GM21447 (cell line): ENCODE results near the gene ADORA2B.

Experiments used
- ATAC-seq: cut with Tn5 transposase; IDR thresholded peaks from one replicate; pipeline ENCODE4 v1.9.1; 2021; ENCODE audit not compliant: unreplicated experiment

Gene ADORA2B

DNA sequence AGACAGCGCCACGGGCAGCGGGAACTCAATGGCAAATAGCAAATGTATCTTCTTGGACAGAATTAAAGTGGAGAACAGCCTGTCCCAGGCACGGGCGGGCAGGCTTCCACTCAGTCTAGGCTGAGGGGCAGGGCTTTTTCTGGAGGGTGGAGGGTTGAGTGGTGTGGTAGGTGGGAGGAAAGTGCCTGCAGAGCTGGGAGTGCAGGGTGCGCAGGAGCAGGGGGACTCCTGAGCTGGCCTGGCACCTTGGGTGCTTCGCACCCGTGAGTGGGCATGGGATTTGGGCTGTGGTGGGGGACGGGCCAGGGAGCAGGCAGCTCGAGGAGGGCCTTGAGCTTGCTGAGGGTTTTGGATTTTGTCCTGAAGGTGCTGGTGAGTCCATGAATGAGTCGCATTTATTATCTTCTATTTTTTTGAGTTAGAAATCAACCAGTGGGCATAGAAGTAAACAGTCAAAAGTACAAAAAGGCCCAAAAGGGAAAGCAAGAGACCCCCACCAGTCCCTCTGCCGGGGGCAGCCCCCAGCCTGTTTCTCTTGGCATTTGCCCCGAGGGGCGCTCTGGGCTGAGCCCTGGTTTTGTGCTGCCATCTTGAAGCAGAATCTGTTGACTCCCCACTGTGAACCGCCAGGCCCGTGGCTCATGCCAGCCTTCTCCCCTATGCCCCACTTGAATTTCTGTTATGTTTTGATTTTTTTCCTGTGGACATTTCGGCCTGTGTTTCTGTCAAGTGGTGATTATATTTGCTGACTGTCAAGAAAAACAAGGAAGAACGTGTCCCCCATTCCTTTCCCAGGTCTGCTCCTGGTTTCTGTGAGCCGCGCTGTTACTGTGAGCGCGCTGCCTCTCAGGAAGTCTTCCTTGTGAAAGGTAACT is 8.2 kb downstream of the ADORA2B start:
- no peak for ATAC-seq

DNA sequence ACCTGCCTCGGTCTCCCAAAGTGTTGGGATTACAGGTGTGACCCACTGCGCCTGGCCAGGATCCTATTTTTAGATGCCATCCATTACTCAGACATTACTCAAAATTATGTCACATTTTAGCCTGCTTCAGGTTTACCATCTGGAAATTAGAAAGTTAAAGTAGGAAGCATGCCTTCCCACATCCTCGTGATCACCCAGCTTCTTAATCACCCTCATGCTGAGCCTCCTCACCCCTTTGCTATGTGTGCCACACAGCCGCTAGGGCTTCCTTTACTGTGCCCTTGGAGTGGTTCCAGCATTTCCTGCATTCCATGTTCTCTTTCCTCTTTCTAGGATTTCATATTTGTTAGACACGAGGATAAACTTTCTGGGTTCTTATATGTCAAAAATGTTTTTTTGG is 9.3 kb downstream of the ADORA2B start:
- ATAC-seq = no peak

DNA sequence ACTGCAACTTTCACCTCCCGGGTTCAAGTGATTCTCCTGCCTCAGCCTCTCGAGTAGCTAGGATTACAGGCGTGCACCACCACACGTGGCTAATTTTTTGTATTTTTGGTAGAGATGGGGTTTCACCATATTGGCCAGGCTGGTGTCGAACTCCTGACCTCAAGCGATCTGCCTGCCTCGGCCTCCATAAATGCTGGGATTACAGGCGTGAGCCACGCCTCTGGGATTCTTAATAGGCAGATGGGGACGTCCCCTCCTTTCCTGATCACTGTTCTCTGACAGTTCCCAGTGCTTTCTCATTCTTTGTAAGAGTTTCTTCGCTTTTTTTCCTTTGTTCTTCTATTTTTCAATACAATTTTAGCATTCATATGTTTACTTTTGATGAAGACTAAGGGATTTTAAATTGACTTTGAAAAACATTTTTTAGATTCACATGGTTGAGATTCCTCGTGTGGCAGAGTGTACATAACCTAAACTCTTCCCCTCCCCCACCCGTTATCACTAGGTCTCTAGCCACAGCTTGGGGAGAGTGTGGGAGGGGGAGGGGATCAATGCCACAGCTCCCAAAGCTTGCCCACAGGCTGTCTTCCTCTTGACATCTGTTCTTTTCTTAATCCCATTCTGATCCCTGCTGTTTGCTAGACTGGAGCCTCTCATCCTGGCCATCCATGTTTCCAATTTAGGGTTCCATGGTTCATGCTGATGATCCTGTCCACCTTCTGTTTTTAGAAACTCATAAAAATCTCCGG is 11.0 kb downstream of the ADORA2B start:
- ATAC-seq = no peak

DNA sequence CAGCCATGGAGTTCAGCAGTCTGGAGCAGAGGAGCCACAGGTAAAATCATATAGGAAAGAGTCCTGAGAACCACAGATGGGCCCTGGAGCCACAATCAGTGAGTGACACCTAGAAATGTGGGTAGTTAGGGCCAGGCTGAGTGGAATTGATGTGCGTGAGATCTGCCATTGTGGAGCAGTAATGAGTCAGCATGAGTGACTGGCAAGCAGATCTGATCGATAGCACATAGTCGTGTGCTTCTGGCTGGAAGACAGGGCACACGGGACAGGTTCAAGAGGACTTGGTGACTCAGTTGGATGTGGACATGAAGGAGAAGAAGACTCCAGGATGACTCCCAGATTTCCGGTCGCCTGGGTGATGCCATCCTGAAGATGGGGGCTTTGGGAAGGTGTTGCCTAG is 12.3 kb downstream of the ADORA2B start:
- ATAC-seq = no peak

DNA sequence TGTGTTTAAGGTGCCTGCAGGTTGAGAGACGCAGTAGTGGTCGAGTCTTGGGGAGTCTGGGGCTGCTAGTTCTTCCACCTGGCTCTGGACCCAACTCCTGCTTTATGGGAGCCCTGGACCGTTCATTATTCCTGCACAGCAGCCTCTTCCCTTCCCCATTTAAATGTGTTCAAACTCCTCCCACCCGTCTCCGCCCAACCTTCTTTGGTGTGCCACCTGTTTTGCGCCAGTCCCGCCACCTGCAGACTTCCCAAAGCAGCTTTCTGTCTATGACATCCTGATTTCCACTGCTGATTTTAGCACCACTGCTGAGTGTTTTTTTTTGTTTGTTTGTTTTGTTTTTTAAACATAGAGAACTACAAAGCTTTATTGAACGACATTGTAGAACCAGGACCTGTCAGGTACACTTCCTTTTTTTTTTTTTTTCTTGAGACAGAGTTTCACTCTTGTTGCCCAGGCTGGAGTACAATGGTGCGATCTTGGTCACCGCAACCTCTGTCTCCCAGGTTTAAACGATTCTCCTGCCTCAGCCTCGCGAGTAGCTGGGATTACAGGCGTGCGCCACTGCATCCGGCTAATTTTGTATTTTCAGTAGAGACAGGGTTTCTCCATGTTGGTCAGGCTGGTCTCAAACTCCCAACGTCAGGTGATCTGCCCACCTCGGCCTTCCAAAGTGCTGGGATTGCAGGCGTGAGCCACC is 12.8 kb downstream of the ADORA2B start:
- ATAC-seq = no peak

DNA sequence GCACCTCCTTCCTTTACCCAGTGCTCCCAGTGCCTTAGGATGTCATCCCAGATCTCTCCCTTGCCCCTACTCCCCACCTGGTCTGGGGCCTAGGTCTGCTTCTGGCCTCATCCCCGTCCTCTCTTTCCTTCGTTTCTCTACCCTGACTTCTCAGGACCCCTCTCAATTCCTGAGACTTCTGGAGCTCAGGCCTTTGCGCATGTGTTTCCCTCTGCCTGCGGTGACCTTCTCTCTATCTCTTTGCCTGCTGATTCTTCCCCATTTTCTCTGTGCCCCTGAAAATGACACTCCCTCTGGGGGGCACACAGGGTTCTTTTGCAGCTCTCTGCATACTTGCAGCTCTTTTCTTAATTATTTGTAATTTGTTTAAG is 13.5 kb downstream of the ADORA2B start:
- no peak for ATAC-seq

DNA sequence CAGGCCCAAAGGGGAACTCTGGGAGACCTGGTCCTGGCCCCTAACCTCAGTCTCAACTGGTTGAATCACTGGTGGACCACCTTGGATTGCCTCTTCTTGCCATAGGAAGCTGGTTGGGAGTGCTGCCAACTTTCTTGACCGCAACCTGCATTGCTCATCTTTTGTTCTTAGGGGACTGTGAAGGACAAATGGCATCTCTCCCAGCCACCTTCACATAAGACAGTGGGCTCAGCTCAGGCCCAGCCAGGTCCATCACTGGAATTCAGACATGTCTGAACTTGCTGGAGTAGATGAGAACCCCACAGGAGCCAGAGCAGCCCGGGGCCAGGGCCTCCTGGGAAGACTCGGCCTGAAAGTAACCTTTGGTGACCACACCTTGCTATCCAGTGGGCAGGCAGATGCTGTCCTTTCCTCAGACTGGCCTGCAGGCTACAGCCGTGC is 18.8 kb downstream of the ADORA2B start:
- no peak for ATAC-seq

DNA sequence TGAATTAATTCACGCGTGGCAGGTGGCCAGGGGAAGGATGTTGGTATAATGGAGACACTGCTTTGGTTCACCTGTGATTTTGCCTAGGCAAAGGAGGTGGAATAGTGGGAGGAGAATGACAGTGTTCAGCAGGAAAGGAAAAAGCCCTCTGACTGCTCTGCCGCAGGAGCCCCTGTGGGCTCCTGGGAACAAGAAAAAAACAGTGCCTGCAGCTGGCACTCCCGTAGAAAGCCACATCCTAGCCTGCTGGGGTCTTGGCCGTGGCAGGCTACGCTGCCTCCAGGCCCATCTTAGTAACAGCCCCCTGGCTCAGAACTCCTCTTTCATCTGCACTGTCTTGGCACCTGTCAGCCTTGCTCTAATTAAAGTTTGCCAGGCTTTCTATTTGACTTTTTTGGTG is 20.6 kb downstream of the ADORA2B start:
- no peak for ATAC-seq

DNA sequence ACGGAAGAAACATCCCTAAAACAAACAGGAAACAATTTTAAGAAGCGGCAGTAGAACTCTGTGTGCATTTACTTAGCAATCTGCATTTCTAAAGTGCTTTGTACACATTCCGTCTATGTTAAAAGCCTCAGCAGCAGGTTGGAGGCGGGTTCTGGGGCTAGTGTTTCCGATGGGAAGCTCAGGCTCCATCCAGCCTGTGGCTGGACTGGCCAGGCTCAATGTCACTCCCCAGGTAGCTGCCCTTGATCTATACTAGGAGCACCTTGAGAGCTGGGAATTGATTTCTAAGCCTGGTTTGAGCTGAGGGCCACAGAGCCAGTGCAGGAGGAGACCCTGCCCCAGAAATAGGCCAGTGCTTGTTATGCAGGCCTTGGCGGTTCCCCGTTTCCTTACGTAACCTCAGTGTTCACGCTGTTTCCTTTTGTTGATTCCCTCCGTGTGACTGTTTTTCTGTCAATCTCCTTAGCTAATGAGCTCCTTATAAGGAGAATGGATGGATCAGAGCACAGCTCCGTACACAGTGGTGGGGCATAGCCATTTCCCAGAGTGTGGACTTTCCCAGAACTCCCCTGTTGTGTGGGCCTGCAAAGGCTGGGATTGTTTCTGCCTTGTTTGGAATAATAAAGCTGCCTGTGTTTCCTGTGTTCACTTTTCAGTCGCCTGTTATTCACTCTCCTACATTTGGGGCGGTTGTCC is 21.4 kb downstream of the ADORA2B start:
- ATAC-seq = no peak

DNA sequence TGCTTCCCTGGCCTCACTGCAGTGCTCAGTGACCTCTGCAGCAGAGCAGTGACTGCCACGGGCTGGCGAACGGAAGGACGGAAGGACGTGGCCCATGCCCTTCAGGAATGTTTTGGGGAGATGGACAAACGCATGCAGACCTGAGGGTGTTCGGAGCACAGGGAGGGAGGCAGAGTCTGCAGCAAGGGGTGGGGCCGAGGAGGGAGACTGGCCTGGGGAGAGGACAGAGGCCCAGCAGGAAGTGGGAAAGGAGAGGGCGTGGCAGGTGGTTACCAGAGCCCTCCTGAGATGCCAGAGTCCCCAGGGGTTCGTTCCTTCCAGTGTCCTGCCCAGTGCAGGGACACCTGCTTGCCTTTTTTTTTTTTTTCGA is 21.9 kb downstream of the ADORA2B start:
- no peak for ATAC-seq

DNA sequence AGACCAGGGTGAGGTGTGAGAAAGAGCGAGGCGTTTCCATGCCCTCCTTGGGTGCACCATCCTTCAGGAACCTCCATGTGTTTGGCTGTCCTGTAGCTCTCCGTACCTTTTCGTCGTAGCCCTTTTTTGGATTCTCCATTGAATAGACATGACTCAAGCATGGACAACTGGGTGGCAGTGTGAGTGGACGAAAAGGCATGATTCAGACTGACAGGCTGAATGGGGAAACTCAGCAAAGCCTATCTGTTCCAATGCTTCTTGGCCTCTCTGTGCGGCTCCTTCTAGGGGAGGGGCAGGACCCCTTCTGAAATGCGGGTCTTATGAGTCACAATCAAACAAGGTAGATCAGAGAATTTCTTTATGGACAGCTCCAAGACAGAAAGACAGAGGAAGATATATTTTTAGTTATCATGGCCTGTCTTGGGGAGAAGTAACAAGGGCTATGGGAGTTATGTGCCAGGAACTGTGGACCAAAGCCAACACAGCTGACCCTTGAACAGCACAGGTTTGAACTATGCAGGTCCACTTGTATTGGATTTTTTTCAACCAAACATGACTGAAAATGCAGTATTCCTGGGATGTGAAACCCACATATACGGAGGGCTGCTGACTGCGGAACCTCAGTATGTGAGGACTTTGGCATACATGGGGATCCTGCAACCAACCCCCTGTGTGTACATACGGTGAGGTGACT is 22.9 kb downstream of the ADORA2B start:
- no peak for ATAC-seq

DNA sequence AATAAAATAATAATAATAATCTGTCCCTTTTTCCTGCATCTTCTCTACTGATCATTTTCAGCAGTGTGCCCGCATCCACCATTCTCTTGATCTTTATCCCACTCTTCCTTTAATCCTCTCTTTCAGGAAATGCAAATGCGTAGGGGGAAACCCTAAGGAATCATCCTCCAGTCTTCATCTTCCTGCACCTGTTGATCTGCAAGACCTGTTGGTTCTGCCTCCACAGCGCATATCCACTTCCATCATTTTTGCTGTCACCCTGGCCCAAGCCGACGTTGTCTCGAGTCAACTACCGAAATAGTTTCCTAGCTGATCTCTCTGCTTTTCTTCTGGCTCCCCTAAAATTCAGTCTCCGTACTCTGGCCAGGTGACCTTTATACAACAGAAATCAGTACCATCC is 24.5 kb downstream of the ADORA2B start:
- no peak for ATAC-seq

DNA sequence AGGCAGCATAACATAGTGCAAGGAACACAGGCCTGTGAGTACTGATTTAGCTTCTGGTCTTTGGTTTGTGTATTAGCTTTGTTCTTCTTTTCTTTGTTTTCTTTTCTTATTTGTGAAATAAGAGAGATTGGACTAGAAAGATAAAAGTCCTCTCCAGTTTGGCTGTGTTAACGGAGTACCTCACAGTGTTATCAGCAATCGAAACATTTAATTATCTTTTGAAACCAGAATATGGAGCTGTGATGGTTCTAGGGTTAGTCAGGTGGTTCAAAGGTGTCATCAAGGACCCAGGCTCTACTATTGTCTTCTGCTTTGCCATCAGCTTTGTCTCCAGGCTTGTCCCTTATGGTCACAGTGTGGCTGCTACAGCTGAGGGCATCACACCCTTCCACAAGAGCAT is 25.6 kb downstream of the ADORA2B start:
- ATAC-seq = no peak

DNA sequence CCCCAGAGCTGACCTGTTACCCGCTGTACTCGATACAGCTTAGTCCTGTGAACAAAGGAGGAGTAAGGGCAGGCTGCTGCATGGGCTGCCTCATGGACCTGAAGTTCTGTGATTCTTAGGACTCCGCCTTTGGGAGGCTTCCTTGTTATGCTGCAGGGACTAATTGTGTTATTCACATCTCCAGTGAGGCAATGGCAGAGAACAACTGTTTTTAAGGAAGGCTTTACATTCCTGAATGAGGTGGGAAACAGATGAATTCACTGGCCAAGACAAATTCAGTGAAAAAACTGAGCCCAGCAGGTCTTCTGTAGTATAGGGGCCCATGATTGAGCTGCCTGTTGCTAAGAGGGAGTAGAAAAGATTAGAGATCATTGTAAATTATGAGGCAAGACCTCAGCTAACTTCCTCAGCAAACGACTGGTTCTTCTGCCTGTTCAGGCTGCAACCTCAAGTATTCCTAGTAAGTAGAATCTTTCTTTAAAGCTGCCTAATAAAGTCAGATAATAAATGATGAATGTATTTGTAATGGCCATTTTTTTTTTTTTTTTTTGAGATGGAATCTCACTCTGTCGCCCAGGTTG is 26.3 kb downstream of the ADORA2B start:
- no peak for ATAC-seq

DNA sequence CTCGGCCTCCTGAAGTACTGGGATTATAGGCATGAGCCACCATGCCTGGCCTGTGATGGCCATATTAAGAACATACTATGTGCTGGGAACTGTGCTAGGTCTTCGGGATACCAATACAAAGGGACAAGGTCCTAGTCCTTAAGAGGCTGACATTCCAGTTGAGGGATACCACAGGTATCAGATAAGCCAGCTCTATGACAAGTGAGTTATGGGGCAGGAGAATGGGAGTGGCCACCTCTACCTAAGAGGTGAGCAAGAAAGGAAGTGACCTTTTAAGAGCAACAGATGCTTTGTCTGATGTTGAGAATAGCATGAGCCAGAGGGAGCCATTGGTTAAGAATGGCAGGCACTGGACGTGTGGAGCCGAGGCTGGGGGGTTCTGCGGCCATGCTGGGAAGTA is 27.0 kb downstream of the ADORA2B start:
- no peak for ATAC-seq

DNA sequence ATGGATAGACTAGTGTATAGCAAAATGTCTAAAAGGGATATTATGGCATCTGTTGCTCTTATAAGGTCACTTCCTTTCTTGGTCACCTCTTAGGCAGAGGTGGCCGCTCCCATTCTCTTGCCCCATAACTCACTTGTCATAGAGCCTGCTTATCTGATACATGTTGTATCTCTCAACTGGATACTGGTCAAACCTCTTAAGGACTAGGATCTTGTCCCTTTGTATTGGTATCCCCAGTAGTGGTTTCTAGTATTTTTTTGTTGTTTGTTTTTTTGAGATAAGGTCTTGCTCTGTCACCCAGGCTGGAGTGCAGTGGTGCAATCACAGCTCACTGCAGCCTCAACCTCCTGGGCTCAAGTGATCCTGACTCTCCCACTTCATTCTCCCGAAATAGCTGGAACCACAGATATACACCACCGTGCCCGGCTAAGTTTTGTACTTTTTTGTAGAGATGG is 27.6 kb downstream of the ADORA2B start:
- ATAC-seq = no peak

DNA sequence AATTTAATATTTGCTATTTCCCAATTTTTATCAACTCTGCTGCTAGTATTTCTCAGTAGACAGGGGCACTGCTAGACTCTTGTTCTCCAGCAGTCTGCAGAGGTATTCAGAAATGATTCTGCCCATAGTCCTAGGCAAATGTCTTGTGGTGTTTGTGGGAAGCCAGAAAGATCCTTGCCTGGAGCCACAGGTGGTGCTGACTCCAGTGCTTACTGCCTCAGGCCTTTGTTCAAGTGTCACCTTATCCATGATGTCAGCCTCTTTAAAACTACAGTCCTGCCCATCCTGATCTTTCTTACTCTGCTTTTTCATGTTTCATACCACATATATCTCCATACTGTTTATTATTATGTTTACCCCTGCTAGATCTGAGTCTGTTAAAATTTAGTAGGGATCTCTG is 28.1 kb downstream of the ADORA2B start:
- no peak for ATAC-seq

DNA sequence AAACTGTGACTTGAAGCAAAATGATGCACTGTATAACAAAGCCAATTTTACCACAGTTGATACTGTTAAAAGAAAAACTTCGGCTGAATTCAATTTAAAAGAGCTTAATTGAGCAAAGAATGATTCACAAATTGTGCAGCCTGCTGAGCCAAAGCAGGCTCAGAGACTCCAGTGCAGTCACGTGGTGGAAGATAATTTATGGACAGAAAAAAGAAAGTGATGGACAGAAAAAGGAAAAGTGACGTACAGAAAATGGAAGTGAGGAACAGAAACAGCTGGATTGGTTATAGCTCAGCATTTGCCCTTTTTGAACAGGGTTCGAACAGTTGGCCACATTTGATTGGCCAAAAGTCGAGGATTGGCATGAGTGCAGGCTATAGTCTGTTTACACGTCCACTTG is 28.9 kb downstream of the ADORA2B start:
- no peak for ATAC-seq

DNA sequence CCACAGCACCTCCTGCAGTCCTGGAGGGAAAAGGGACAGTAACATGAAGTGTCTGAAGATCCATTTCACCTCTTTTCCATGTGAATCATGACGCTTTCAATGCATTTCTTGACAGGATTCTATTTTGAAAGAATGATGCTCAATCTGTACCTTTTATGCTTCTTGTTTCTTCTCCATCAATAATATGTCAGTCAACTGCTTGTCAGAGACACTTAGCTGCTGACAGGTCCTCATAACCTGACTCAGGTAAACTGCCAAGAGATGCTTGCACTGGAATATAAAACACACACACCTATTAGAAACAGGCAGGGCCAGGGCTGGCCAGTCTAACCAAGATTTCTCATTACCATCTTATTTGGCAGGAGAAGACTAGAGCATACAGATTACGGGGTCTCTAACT is 33.0 kb downstream of the ADORA2B start:
- no peak for ATAC-seq

DNA sequence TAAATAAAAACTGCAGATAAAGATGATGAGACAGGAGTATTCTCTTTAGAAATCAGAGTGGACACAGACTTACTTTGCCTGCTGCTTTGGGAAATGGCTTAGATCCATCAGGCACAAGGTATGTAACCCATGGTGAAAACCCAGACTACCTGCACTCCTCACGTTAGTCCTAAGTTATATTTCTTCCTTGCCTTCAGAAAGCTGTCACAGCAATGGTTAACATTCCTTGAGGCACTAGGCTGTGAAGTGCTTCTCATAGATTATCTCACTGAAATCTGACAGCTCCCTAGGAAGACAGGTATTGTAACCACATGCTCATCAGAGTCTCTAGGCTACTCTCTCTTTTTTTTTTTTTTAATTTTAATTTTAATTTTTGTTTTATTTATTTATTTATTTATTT is 33.7 kb downstream of the ADORA2B start:
- ATAC-seq = no peak
